ENCODE measurements around the gene PARP8. TPM values are rescaled to one million over a fixed set of nuclear protein-coding genes. Genes with fewer than 3 reads are reported as not detected.
A peak's percentile ranks its signal among the peaks of the same experiment; 100 is the strongest.
"Not testable (repeated sequence)": the region's sequence is repeated elsewhere in the genome, so short reads cannot be mapped to it uniquely, and the experiment has no call there.

Gene PARP8
- total RNA-seq, 4 donors from 2014 or later, result 3.6 to 26.0 (median 6.1) TPM

GRCh38 chr5:50665091-50665490, 1.3 kb upstream of the PARP8 start:
- H3K9me3 ChIP-seq, result no peaks in the 10 kb centered on the region
- intact Hi-C loops (cut with DNase I; ENCODE audit: low total_unique reads), result no loop called here
- in situ Hi-C loops (cut with MboI; ENCODE audit: low pct_ligation_motif_present in 1 of 4, low pct_unique_long_range_greater_than_20kb in 1 of 4, low sequenced_read_pairs in 3 of 4), result no loop called here
- no peak overlapping the region for H3K4me3 ChIP-seq
- peaks cover 0 to 22% (median 3%) of the 10 kb centered on the region in 4 donors for H3K4me1 ChIP-seq
- TF ChIP-seq POLR2A (IDR thresholded peaks at IDR 0.05) (no peak), EP300 (IDR thresholded peaks at IDR 0.05; ENCODE audit: low read depth) (no peak)
- DNase-seq, result no peak
- H3K27me3 ChIP-seq, result peaks cover 42% of the 10 kb centered on the region
- no peaks in the 10 kb centered on the region for H3K36me3 ChIP-seq
- peak overlapping the region; percentile 77 to 90 (median 88) for H3K27ac ChIP-seq

- peaks cover 42% of the 10 kb centered on the region for H3K27me3 ChIP-seq
- H3K4me1 ChIP-seq, result peaks cover 0 to 25% (median 3%) of the 10 kb centered on the region in 4 donors
- H3K36me3 ChIP-seq; intact Hi-C loops (cut with DNase I; ENCODE audit: low total_unique reads); in situ Hi-C loops (cut with MboI; ENCODE audit: low pct_ligation_motif_present in 1 of 4, low pct_unique_long_range_greater_than_20kb in 1 of 4, low sequenced_read_pairs in 3 of 4); H3K9me3 ChIP-seq: not testable (repeated sequence)
- peak overlapping the region; percentile 77 to 90 (median 88) for H3K27ac ChIP-seq
- peak in 2 of 3 donors; percentile 44 to 55 for TF ChIP-seq POLR2AphosphoS5 (IDR thresholded peaks at IDR 0.05)
- TF ChIP-seq POLR2A (IDR thresholded peaks at IDR 0.05), result peak; percentile 51
- 25 to 30% methylated on average over 8 of the region's 8 CpGs for WGBS, 2 donors (ENCODE audit: low coverage in 1 of 2)
- DNase-seq, result peak; percentile 56
- peak overlapping the region; percentile 37 to 85 (median 70) for H3K4me3 ChIP-seq
Measured at GRCh38 chr5:50665761-50666202, 655 bp upstream of the PARP8 start.

- Histone ChIP-seq H3K9me3 (no peaks in the 10 kb centered on the region), H3K4me1 (peaks cover 0 to 32% (median 3%) of the 10 kb centered on the region in 4 donors), H3K4me3 (peak overlapping the region; percentile 55 to 85 (median 70)), H3K27ac (peak overlapping the region; percentile 77 to 90 (median 88)), H3K27me3 (peaks cover 42% of the 10 kb centered on the region), H3K36me3 (no peaks in the 10 kb centered on the region)
- in situ Hi-C loops (cut with MboI; ENCODE audit: low pct_ligation_motif_present in 1 of 4, low pct_unique_long_range_greater_than_20kb in 1 of 4, low sequenced_read_pairs in 3 of 4) (no loop called here), intact Hi-C loops (cut with DNase I; ENCODE audit: low total_unique reads) (no loop called here)
- no peak for TF ChIP-seq POLR2A (IDR thresholded peaks at IDR 0.05)
- TF ChIP-seq POLR2AphosphoS5 (IDR thresholded peaks at IDR 0.05), result no peak
- TF ChIP-seq CTCF (IDR thresholded peaks at IDR 0.05), result no peak
- no peak for TF ChIP-seq EP300 (IDR thresholded peaks at IDR 0.05; ENCODE audit: low read depth)
- 0% methylated on average over 25 of the region's 46 CpGs; no CpG with 5 or more reads in 1 of the 2 donors for WGBS, 2 donors (ENCODE audit: low coverage in 1 of 2)
- peak; percentile 52 for DNase-seq
Measured at GRCh38 chr5:50667023-50667652, 701 bp downstream of the PARP8 start.

GRCh38 chr5:50667653-50668595, 1.5 kb downstream of the PARP8 start:
- H3K36me3 ChIP-seq, result no peaks in the 10 kb centered on the region
- peaks cover 0 to 32% (median 5%) of the 10 kb centered on the region in 4 donors for H3K4me1 ChIP-seq
- in situ Hi-C loops (cut with MboI; ENCODE audit: low pct_ligation_motif_present in 1 of 4, low pct_unique_long_range_greater_than_20kb in 1 of 4, low sequenced_read_pairs in 3 of 4) (no loop called here), intact Hi-C loops (cut with DNase I; ENCODE audit: low total_unique reads) (no loop called here)
- H3K27ac ChIP-seq, result peak overlapping the region; percentile 77 to 90 (median 88)
- TF ChIP-seq POLR2AphosphoS5 (IDR thresholded peaks at IDR 0.05), result peak in 2 of 3 donors; percentile 49 to 52
- peak; percentile 61 for TF ChIP-seq POLR2A (IDR thresholded peaks at IDR 0.05)
- no peak for TF ChIP-seq CTCF (IDR thresholded peaks at IDR 0.05)
- TF ChIP-seq EP300 (IDR thresholded peaks at IDR 0.05; ENCODE audit: low read depth), result no peak
- H3K4me3 ChIP-seq, result peak overlapping the region; percentile 55 to 85 (median 70)
- WGBS, 2 donors (ENCODE audit: low coverage in 1 of 2), result 0 to 2% methylated on average over 12 to 41 of the region's 46 CpGs
- DNase-seq, result peak; percentile 68
- H3K9me3 ChIP-seq, result no peaks in the 10 kb centered on the region
- H3K27me3 ChIP-seq, result peaks cover 39% of the 10 kb centered on the region

- H3K9me3 ChIP-seq; H3K36me3 ChIP-seq; intact Hi-C loops (cut with DNase I; ENCODE audit: low total_unique reads); DNase-seq; in situ Hi-C loops (cut with MboI; ENCODE audit: low pct_ligation_motif_present in 1 of 4, low pct_unique_long_range_greater_than_20kb in 1 of 4, low sequenced_read_pairs in 3 of 4): not testable (repeated sequence)
- WGBS, 2 donors (ENCODE audit: low coverage in 1 of 2), result 24 to 33% methylated on average over 1 of the region's 1 CpG
- H3K27ac ChIP-seq, result peak overlapping the region; percentile 77 to 90 (median 88)
- peak overlapping the region in 3 of 4 donors; percentile 56 to 85 (median 83) for H3K4me3 ChIP-seq
- peaks cover 0 to 32% (median 5%) of the 10 kb centered on the region in 4 donors for H3K4me1 ChIP-seq
- peaks cover 34% of the 10 kb centered on the region for H3K27me3 ChIP-seq
Measured at GRCh38 chr5:50668636-50669035, 2.2 kb downstream of the PARP8 start.
